ENCODE results near the gene CEP19. TPM values are rescaled to one million over a fixed set of nuclear protein-coding genes. Genes with fewer than 3 reads are reported as not detected.

Gene CEP19, protein sequence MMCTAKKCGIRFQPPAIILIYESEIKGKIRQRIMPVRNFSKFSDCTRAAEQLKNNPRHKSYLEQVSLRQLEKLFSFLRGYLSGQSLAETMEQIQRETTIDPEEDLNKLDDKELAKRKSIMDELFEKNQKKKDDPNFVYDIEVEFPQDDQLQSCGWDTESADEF
- total RNA-seq = 2.5 and 5.0 TPM in 2 replicates

DNA sequence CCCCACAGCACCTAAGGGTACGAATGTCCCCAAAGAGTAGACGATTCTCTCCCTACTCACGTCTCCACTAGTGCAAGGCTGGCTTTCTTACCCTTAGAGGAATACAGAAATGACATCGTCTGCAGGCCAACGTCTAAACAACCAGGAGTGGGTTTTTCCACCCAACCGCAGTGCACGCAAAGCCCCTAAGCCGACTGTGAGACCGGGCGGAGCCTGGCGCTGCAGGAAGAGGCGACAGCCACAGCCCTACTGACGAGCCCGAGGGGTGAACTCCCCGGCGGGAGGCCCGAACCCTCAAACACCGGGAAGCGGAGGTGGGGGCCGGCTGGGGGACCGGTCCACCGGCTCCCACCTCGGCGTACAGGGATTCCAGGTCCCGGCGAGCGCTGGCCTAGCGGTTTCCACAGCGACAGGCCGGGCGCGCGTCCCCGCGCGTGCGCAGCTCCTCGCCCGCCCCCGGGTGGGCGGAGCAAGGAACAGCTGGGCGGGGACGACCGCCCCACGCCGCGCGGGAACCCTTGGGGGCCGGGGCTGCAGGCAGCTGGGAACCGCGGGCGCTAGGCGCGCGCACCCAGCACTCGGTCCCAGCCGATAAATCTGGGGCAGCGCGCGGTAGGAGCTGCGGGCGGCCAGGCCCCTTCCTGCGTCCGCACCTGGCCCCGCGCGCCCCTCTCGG lies at the start of gene CEP19, which contains the start of gene PIGX:
Gene CEP19, minus strand, starts transcription at position 413 of the 676 bp plus-strand sequence. CDS start 3,593 bp downstream, outside the sequence.
Gene PIGX, plus strand, starts transcription at position 540 of the 676 bp plus-strand sequence.

DNA sequence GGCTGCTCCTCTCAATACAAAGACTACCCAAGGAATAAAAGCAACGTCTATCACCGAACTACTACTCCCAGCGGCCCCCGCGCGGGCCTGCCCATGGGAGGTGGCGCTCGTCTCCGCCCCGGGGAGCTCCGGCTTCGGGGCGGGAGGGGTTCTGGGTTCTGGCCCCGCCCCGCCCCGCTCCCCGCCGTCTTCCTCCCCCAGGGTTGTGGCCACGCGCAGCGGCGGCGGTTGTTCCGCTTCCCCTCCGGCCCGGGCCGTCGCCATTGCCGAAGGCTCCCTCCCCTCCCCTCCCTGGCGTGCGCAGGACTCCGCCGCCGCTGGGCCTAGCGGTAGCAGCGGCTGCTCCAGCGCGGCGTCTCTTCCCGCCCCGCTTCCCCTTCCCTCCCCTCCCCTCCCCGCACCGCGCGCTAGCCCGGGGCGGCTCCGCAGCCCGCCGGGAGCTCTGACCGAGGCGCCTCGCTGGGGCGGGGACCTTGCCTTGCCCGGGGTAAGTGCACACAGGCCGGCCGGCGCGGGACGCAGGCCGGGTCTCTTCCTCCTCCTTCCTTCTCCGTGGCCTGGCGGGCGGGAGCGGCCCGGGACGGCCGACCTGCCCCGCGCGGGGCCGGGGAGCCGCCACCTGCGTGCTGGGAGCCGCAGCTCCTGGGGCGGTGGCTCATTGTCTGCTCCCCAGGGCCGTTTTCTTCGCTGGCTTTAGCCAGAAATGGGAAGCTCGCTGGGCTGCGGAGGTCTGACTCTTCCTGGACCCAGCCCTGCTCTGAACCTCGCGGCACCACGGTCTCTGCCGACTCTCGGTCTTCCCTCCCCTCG lies 27.8 kb upstream of the CEP19 start, which contains the start of gene PAK2:
Gene PAK2, plus strand, starts transcription at position 187 of the 810 bp plus-strand sequence. CDS start 42,790 bp downstream, outside the sequence.

Other genes with a start within 250 kb of the CEP19 start
- gene RNF168, start 208.5 kb downstream of the CEP19 start, total RNA-seq = 14.3 and 18.8 TPM in 2 replicates
- gene SMCO1, start 196.9 kb downstream of the CEP19 start, total RNA-seq = not detected in 2 replicates
- gene WDR53, start 143.7 kb downstream of the CEP19 start, total RNA-seq = 5.3 and 5.8 TPM in 2 replicates
- gene FBXO45, start 143.6 kb downstream of the CEP19 start, total RNA-seq = 11.9 and 15.5 TPM in 2 replicates
- gene NRROS, start 72.6 kb downstream of the CEP19 start, total RNA-seq = 0.30 and 1.2 TPM in 2 replicates
- gene PIGX, start 127 bp upstream of the CEP19 start, total RNA-seq = 23.0 and 29.4 TPM in 2 replicates
- 48.4 and 113 TPM in 2 replicates for gene PAK2, start 27.6 kb upstream of the CEP19 start, total RNA-seq
- 62.1 and 62.7 TPM in 2 replicates for gene SENP5, start 155.7 kb upstream of the CEP19 start, total RNA-seq
- 82.3 and 101 TPM in 2 replicates for gene NCBP2, start 230.3 kb upstream of the CEP19 start, total RNA-seq